Spleen (tissue), 7 donors: ENCODE results near the gene EVI5.

Source experiments
- POLR2A ChIP-seq, 3 donors: fragments of 450-650 bp; IDR thresholded peaks; one replicate each; pipeline ENCODE4 v1.5.1; 2017; ENCODE audit warnings: antibody characterized with exemption in 3 of 3, mild to moderate bottlenecking in 1 of 3
- POLR2AphosphoS5 ChIP-seq, 3 donors: sonication (generic); formaldehyde crosslinking; IDR thresholded peaks; one replicate each; pipeline ENCODE4 v1.5.1; 2017; ENCODE audit warnings: antibody characterized with exemption in 3 of 3
- TF ChIP-seq, protein P1 (sequence below), 11 experiments: fragments of 200-600 bp in 7 of 11; fragments of 450-650 bp in 4 of 11; sonication (generic) in 4 of 11; IDR thresholded peaks in 8 of 11; conservative IDR thresholded peaks in 3 of 11; 1 replicate in 7 of 11; 2 replicates in 4 of 11; pipeline versions ENCODE4 v1.4.0 to v1.8.0; 2016 to 2021; ENCODE audit warnings: antibody characterized with exemption in 11 of 11, inconsistent platforms in 4 of 11, mild to moderate bottlenecking in 1 of 11
- donor health status: DM: no; HTN: no; CAD: no; lungs with moderate emphysema.
- donor health status: DM: no; HTN: no; CAD: no.
- donor health status: DM: no; HTN: no; CAD: no.

DNA sequence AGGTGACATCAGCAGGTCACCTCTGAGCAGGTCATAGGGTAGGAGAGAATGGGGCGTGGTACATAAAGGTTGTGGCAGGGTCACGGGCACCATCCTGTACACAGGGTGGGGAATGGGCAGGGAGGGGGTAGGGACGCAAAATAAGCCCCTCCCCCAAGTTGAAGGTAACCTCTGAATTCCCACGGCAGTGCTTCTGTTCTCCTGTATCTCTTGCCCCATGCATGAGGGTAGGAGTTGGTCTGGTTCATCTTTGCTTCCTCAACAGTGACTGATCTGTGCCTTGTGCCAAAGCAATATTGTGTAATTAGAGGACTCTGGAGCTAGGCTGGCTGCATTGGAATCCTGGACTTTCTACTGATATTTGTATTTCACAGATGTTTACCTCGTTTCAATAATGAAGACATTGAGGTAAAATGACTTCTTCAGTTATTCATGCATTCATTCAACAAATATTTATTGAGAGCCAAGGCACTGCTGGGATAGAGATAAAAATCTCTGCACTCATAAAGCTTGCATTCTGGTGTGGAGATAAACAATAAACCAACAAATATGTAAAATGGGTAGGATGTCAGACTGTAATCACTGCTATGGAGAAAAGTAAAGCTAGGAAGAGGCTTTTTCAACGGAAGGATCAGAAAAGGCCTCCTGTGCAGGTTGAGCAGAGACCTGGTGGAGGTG, 279.8 kb downstream of the EVI5 start:
- TF ChIP-seq POLR2A (IDR thresholded peaks at IDR 0.05) (no peak), POLR2AphosphoS5 (IDR thresholded peaks at IDR 0.05) (no peak)
- TF ChIP-seq, protein P1, sequence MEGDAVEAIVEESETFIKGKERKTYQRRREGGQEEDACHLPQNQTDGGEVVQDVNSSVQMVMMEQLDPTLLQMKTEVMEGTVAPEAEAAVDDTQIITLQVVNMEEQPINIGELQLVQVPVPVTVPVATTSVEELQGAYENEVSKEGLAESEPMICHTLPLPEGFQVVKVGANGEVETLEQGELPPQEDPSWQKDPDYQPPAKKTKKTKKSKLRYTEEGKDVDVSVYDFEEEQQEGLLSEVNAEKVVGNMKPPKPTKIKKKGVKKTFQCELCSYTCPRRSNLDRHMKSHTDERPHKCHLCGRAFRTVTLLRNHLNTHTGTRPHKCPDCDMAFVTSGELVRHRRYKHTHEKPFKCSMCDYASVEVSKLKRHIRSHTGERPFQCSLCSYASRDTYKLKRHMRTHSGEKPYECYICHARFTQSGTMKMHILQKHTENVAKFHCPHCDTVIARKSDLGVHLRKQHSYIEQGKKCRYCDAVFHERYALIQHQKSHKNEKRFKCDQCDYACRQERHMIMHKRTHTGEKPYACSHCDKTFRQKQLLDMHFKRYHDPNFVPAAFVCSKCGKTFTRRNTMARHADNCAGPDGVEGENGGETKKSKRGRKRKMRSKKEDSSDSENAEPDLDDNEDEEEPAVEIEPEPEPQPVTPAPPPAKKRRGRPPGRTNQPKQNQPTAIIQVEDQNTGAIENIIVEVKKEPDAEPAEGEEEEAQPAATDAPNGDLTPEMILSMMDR (IDR thresholded peaks at IDR 0.05 in 8 of 11, conservative IDR thresholded peaks at IDR 0.05 in 3 of 11), result no peak
